ENCODE data around the gene DOLPP1. TPM values are rescaled to one million over a fixed set of nuclear protein-coding genes. Genes with fewer than 3 reads are reported as not detected.

The DOLPP1 gene
- total RNA-seq, 1 donor from 2014 or later: 44.2 TPM

DNA sequence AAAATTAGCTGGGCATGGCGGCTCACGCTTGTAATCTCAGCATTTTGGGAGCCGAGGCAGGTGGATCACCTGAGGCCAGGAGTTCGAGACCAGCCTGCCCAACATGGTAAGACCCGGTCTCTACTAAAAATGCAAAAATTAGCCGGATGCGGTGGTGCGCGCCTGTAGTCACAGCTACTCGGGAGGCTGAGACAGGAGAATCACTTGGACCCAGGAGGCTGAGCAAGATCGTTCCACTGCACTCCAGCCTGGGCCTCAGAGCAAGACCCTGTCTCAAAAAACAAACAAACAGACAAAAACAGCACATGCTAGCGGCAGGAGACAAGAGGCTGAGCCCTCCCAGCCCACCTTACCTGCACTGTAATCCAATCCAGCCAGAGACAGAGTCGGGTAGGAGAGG is 1.1 kb upstream of the DOLPP1 start:
- peak overlapping the region; percentile 89 for H3K4me3 Mint-ChIP-seq (ENCODE audit: unreplicated experiment)
- H3K27ac Mint-ChIP-seq (ENCODE audit: unreplicated experiment): no peak overlapping the region
- peaks cover 3% of the 10 kb centered on the region for H3K9me3 Mint-ChIP-seq (ENCODE audit: unreplicated experiment)
- peaks cover 5% of the 10 kb centered on the region for H3K4me1 Mint-ChIP-seq (ENCODE audit: low read depth, unreplicated experiment)
- TF ChIP-seq, protein P1, sequence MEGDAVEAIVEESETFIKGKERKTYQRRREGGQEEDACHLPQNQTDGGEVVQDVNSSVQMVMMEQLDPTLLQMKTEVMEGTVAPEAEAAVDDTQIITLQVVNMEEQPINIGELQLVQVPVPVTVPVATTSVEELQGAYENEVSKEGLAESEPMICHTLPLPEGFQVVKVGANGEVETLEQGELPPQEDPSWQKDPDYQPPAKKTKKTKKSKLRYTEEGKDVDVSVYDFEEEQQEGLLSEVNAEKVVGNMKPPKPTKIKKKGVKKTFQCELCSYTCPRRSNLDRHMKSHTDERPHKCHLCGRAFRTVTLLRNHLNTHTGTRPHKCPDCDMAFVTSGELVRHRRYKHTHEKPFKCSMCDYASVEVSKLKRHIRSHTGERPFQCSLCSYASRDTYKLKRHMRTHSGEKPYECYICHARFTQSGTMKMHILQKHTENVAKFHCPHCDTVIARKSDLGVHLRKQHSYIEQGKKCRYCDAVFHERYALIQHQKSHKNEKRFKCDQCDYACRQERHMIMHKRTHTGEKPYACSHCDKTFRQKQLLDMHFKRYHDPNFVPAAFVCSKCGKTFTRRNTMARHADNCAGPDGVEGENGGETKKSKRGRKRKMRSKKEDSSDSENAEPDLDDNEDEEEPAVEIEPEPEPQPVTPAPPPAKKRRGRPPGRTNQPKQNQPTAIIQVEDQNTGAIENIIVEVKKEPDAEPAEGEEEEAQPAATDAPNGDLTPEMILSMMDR (IDR thresholded peaks at IDR 0.05; ENCODE audit: partially characterized antibody, unreplicated experiment): no peak
- no peaks in the 10 kb centered on the region for H3K36me3 Mint-ChIP-seq (ENCODE audit: unreplicated experiment)
- no peaks in the 10 kb centered on the region for H3K27me3 Mint-ChIP-seq (ENCODE audit: unreplicated experiment)
- no peak for DNase-seq

DNA sequence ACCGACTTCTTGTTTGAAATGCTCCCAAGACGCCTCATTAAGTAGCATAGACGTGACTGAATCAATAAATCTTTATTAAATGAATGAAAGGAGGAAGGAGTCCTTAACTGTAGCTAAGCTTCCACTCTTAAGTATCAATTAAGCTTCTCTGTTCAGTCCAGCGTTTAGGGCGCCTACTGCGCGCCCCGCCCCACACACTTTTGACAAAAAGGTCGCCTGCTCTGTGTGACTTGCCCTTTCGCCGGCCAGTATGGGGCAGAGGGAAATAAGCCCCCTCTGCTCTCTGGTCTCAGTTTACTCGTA is 662 bp upstream of the DOLPP1 start:
- H3K9me3 Mint-ChIP-seq (ENCODE audit: unreplicated experiment): peaks cover 3% of the 10 kb centered on the region
- H3K4me1 Mint-ChIP-seq (ENCODE audit: low read depth, unreplicated experiment): peaks cover 5% of the 10 kb centered on the region
- no peaks in the 10 kb centered on the region for H3K27me3 Mint-ChIP-seq (ENCODE audit: unreplicated experiment)

DNA sequence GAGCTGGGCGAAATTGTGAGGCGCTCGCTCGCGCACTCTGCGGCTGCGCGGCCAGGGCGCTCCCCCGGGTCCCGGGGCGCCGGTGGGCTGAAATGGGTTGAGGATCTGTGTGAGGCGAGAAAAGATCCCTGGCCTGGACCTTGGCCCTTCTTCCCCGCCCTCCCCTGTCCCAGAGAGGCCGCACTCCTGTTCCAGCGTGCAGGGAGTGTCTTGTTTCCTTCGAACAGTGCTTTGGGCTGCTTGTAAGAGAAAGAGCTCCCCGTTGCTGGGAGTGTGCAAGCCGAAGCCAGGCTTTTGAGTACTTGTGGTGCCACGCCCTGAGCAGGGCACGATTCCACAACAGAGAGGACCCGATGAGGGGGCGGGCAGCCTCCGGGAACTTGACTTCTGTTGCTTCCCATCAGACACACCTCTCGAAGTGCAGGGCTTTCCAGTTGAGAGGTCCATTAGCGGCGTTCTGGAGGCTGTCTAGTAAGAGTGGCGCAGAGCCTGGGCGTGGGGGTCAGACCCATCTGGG is 535 bp downstream of the DOLPP1 start:
- Mint-ChIP-seq H3K4me1 (ENCODE audit: low read depth, unreplicated experiment) (peaks cover 5% of the 10 kb centered on the region), H3K4me3 (ENCODE audit: unreplicated experiment) (peak overlapping the region; percentile 81), H3K27me3 (ENCODE audit: unreplicated experiment) (no peaks in the 10 kb centered on the region), H3K36me3 (ENCODE audit: unreplicated experiment) (no peaks in the 10 kb centered on the region), H3K27ac (ENCODE audit: unreplicated experiment) (peak overlapping the region; percentile 5), H3K9me3 (ENCODE audit: unreplicated experiment) (peaks cover 3% of the 10 kb centered on the region)
- TF ChIP-seq, protein P1 (IDR thresholded peaks at IDR 0.05; ENCODE audit: partially characterized antibody, unreplicated experiment): no peak
- DNase-seq: peak; percentile 94

More for the DNA sequence above, 662 bp upstream of the DOLPP1 start:
- H3K27ac Mint-ChIP-seq (ENCODE audit: unreplicated experiment): no peak overlapping the region
- peak overlapping the region; percentile 89 for H3K4me3 Mint-ChIP-seq (ENCODE audit: unreplicated experiment)
- DNase-seq: no peak
- TF ChIP-seq, protein P1 (IDR thresholded peaks at IDR 0.05; ENCODE audit: partially characterized antibody, unreplicated experiment): no peak
- no peaks in the 10 kb centered on the region for H3K36me3 Mint-ChIP-seq (ENCODE audit: unreplicated experiment)

DNA sequence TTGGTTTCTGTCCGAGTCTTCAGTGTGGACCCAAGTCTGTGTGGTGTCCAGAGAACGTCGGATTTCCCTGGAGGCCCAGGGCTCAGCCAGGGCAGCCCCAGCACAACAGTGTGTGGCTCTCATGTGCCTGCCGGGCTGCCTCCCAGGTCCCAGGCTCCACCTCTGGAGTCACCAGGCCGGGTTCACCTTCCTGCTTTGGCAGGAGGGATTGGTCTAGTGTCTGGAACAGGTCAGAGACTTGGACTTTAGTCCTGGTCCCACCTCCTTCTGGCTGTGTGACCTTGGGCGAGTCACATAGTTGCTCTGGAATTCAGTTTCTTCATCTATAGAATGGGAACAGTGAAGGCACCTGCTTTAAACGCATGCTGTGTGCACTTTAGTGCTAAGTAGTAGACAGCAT is 3.2 kb downstream of the DOLPP1 start:
- Mint-ChIP-seq H3K27ac (ENCODE audit: unreplicated experiment) (peak overlapping the region; percentile 28), H3K27me3 (ENCODE audit: unreplicated experiment) (peaks cover 2% of the 10 kb centered on the region), H3K36me3 (ENCODE audit: unreplicated experiment) (no peaks in the 10 kb centered on the region), H3K9me3 (ENCODE audit: unreplicated experiment) (peaks cover 4% of the 10 kb centered on the region), H3K4me3 (ENCODE audit: unreplicated experiment) (no peak overlapping the region), H3K4me1 (ENCODE audit: low read depth, unreplicated experiment) (peaks cover 11% of the 10 kb centered on the region)
- DNase-seq: no peak
- TF ChIP-seq, protein P1 (IDR thresholded peaks at IDR 0.05; ENCODE audit: partially characterized antibody, unreplicated experiment): no peak

DNA sequence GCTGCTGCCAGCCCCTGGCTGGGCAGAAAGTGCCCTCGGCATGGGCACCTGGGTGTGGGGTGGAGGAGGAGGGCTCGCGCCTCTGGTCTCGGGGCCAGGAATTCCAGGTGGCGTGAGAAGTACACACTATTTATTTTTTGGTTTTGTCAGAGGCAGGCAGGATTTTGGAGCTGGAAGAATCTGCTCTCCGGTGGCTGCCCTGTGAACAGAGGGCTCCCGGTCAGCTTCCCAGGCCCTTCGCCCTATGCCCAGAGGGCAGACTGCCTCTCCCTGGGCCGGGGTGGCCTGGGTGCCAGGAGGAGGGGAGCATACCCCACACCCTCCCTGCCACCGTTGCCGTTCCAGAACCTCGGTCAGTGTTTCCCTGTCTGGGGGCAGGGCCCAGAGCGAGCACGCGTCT is 8.3 kb downstream of the DOLPP1 start:
- no peak overlapping the region for H3K4me3 Mint-ChIP-seq (ENCODE audit: unreplicated experiment)
- no peaks in the 10 kb centered on the region for H3K36me3 Mint-ChIP-seq (ENCODE audit: unreplicated experiment)
- H3K9me3 Mint-ChIP-seq (ENCODE audit: unreplicated experiment): peaks cover 8% of the 10 kb centered on the region
- H3K27ac Mint-ChIP-seq (ENCODE audit: unreplicated experiment): no peak overlapping the region
- H3K4me1 Mint-ChIP-seq (ENCODE audit: low read depth, unreplicated experiment): peaks cover 15% of the 10 kb centered on the region
- TF ChIP-seq, protein P1 (IDR thresholded peaks at IDR 0.05; ENCODE audit: partially characterized antibody, unreplicated experiment): no peak
- no peak for DNase-seq
- peaks cover 4% of the 10 kb centered on the region for H3K27me3 Mint-ChIP-seq (ENCODE audit: unreplicated experiment)

All from glutamatergic neuron (in vitro differentiated cells).